BLaER1 (cell line): Measurements from ENCODE around the gene CARHSP1.

Experiments
- H3K27ac ChIP-seq: shearing (Covaris generic); formaldehyde crosslinking; 2 replicates; pipeline ENCODE4 v1.8.1; 2022
- H3K27me3 ChIP-seq: shearing (Covaris generic); formaldehyde crosslinking; 2 replicates; pipeline ENCODE4 v1.8.1; 2022
- H3K36me3 ChIP-seq: shearing (Covaris generic); formaldehyde crosslinking; 2 replicates; pipeline ENCODE4 v1.8.1; 2022
- H3K4me1 ChIP-seq: shearing (Covaris generic); formaldehyde crosslinking; 2 replicates; pipeline ENCODE4 v1.8.1; 2022
- H3K4me2 ChIP-seq: shearing (Covaris generic); formaldehyde crosslinking; 2 replicates; pipeline ENCODE4 v1.8.1; 2022
- H3K4me3 ChIP-seq: shearing (Covaris generic); formaldehyde crosslinking; 2 replicates; pipeline ENCODE4 v1.8.1; 2022
- H3K9ac ChIP-seq: shearing (Covaris generic); formaldehyde crosslinking; 2 replicates; pipeline ENCODE4 v1.8.1; 2022
- H3K9me3 ChIP-seq: shearing (Covaris generic); formaldehyde crosslinking; 2 replicates; pipeline ENCODE4 v1.8.1; 2022
- H4K20me1 ChIP-seq: shearing (Covaris generic); formaldehyde crosslinking; 2 replicates; pipeline ENCODE4 v1.8.1; 2022
- Cebpa-rat ChIP-seq: shearing (Covaris generic); IDR thresholded peaks from 2 replicates; pipeline ENCODE4 v1.8.1; 2022

Gene CARHSP1

GRCh38 chr16:8893976-8894690, 25.3 kb upstream of the CARHSP1 start:
- peak overlapping the region; percentile 10; the same call in 1 of the 2 replicates for H3K4me3 ChIP-seq
- peaks cover 60% of the 10 kb centered on the region for H3K4me1 ChIP-seq
- H3K27ac ChIP-seq: peak overlapping the region; percentile 36; the same call in 1 of the 2 replicates
- no peaks in the 10 kb centered on the region for H3K9me3 ChIP-seq
- no peaks in the 10 kb centered on the region for H3K27me3 ChIP-seq
- H3K4me2 ChIP-seq: peak overlapping the region; percentile 87
- H4K20me1 ChIP-seq: peaks cover 84% of the 10 kb centered on the region
- TF ChIP-seq Cebpa-rat: no peak
- H3K9ac ChIP-seq: peak overlapping the region; percentile 50
- peaks cover 85% of the 10 kb centered on the region for H3K36me3 ChIP-seq

- Histone ChIP-seq H3K9ac (peak overlapping the region; percentile 50), H3K4me2 (peak overlapping the region; percentile 87), H3K4me1 (peaks cover 67% of the 10 kb centered on the region), H3K4me3 (no peak overlapping the region; the same call in 1 of the 2 replicates), H3K36me3 (peaks cover 82% of the 10 kb centered on the region), H3K27me3 (no peaks in the 10 kb centered on the region), H3K9me3 (no peaks in the 10 kb centered on the region), H3K27ac (peak overlapping the region; percentile 36), H4K20me1 (peaks cover 84% of the 10 kb centered on the region)
- TF ChIP-seq Cebpa-rat: no peak
Measured at GRCh38 chr16:8893426-8893825, 24.6 kb upstream of the CARHSP1 start.

- TF ChIP-seq Cebpa-rat: no peak
- H3K4me2 ChIP-seq: peak overlapping the region; percentile 87
- peak overlapping the region; percentile 62 for H3K9ac ChIP-seq
- peaks cover 90% of the 10 kb centered on the region for H4K20me1 ChIP-seq
- H3K9me3 ChIP-seq: no peaks in the 10 kb centered on the region
- H3K27ac ChIP-seq: peak overlapping the region; percentile 66
- H3K4me1 ChIP-seq: peaks cover 79% of the 10 kb centered on the region
- H3K4me3 ChIP-seq: no peak overlapping the region; the same call in 1 of the 2 replicates
- H3K36me3 ChIP-seq: peaks cover 82% of the 10 kb centered on the region
- H3K27me3 ChIP-seq: no peaks in the 10 kb centered on the region
Measured at GRCh38 chr16:8892101-8892575, 23.3 kb upstream of the CARHSP1 start.

GRCh38 chr16:8890549-8890921, 21.7 kb upstream of the CARHSP1 start:
- H3K9me3 ChIP-seq: no peaks in the 10 kb centered on the region
- no peak overlapping the region for H3K4me3 ChIP-seq
- H4K20me1 ChIP-seq: peaks cover 98% of the 10 kb centered on the region
- no peak overlapping the region for H3K27ac ChIP-seq
- H3K36me3 ChIP-seq: peaks cover 67% of the 10 kb centered on the region
- H3K4me2 ChIP-seq: peak overlapping the region; percentile 87
- TF ChIP-seq Cebpa-rat: no peak
- H3K27me3 ChIP-seq: 0 out of 2 replicates have a peak, but pooled peaks cover 3% of the 10 kb centered on the region
- no peak overlapping the region for H3K9ac ChIP-seq
- peaks cover 95% of the 10 kb centered on the region for H3K4me1 ChIP-seq

- Histone ChIP-seq H3K27ac (no peak overlapping the region; the same call in 1 of the 2 replicates), H3K9ac (no peak overlapping the region), H4K20me1 (peaks cover 100% of the 10 kb centered on the region), H3K4me2 (peak overlapping the region; percentile 87), H3K27me3 (0 out of 2 replicates have a peak, but pooled peaks cover 3% of the 10 kb centered on the region), H3K36me3 (peaks cover 62% of the 10 kb centered on the region), H3K4me1 (peaks cover 98% of the 10 kb centered on the region), H3K9me3 (no peaks in the 10 kb centered on the region), H3K4me3 (no peak overlapping the region)
- no peak for TF ChIP-seq Cebpa-rat
Measured at GRCh38 chr16:8889893-8890548, 21.2 kb upstream of the CARHSP1 start.

- Histone ChIP-seq H3K27me3 (0 out of 2 replicates have a peak, but pooled peaks cover 3% of the 10 kb centered on the region), H3K36me3 (peaks cover 54% of the 10 kb centered on the region), H3K9ac (peak overlapping the region; percentile 54; the same call in 1 of the 2 replicates), H3K9me3 (no peaks in the 10 kb centered on the region), H3K4me2 (peak overlapping the region; percentile 87), H3K4me1 (peaks cover 97% of the 10 kb centered on the region), H3K4me3 (no peak overlapping the region), H3K27ac (peak overlapping the region; percentile 63), H4K20me1 (peaks cover 94% of the 10 kb centered on the region)
- TF ChIP-seq Cebpa-rat: no peak
Measured at GRCh38 chr16:8888951-8889892, 20.4 kb upstream of the CARHSP1 start.

GRCh38 chr16:8887952-8888560, 19.2 kb upstream of the CARHSP1 start:
- H3K9ac ChIP-seq: 0 out of 2 replicates have a peak overlapping the region, but pooled peaks have one; percentile 54
- TF ChIP-seq Cebpa-rat: no peak
- 0 out of 2 replicates have a peak, but pooled peaks cover 3% of the 10 kb centered on the region for H3K27me3 ChIP-seq
- peak overlapping the region; percentile 63; the same call in 1 of the 2 replicates for H3K27ac ChIP-seq
- peaks cover 42% of the 10 kb centered on the region for H3K36me3 ChIP-seq
- peaks cover 85% of the 10 kb centered on the region for H3K4me1 ChIP-seq
- peaks cover 82% of the 10 kb centered on the region for H4K20me1 ChIP-seq
- H3K9me3 ChIP-seq: no peaks in the 10 kb centered on the region
- H3K4me3 ChIP-seq: no peak overlapping the region
- H3K4me2 ChIP-seq: peak overlapping the region; percentile 87

GRCh38 chr16:8887431-8887765, 18.6 kb upstream of the CARHSP1 start:
- Histone ChIP-seq H3K9me3 (no peaks in the 10 kb centered on the region), H3K36me3 (peaks cover 41% of the 10 kb centered on the region), H3K4me2 (peak overlapping the region; percentile 87; the same call in 1 of the 2 replicates), H3K27ac (0 out of 2 replicates have a peak overlapping the region, but pooled peaks have one; percentile 63), H3K9ac (no peak overlapping the region), H3K27me3 (0 out of 2 replicates have a peak, but pooled peaks cover 3% of the 10 kb centered on the region), H3K4me3 (no peak overlapping the region), H4K20me1 (peaks cover 75% of the 10 kb centered on the region), H3K4me1 (peaks cover 80% of the 10 kb centered on the region)
- no peak for TF ChIP-seq Cebpa-rat
